Naive B cell (primary cell): Measurements from ENCODE around the gene NR2C1. TPM values are rescaled to one million over a fixed set of nuclear protein-coding genes. Genes with fewer than 3 reads are reported as not detected.
"Not testable (repeated sequence)": the region's sequence is repeated elsewhere in the genome, so short reads cannot be mapped to it uniquely, and the experiment has no call there.

Experiments used
- ATAC-seq, 2 donors: fragments of 150-1000 bp; cut with Tn5 transposase; 2 replicates each; pipeline ENCODE4 v1.10.0; 2021; ENCODE audit warnings: low read depth in 2 of 2, mild to moderate bottlenecking in 2 of 2, moderate library complexity in 2 of 2
- DNase-seq: peaks from one replicate; pipeline ENCODE4 v3.0.0; 2022
- H3K27ac Mint-ChIP-seq, 6 donors: one replicate each; pipeline ENCODE4 v1.8.0; 2020 to 2022; ENCODE audit warnings: mild to moderate bottlenecking in 6 of 6, mixed read lengths in 6 of 6, moderate library complexity in 5 of 6, inconsistent platforms in 2 of 6
- H3K27me3 Mint-ChIP-seq, 3 donors: one replicate each; pipeline ENCODE4 v1.8.0; 2021 to 2022; ENCODE audit warnings: mixed read lengths in 3 of 3, mild to moderate bottlenecking in 1 of 3
- H3K36me3 Mint-ChIP-seq, 2 donors: one replicate each; pipeline ENCODE4 v1.8.0; 2020 to 2022; ENCODE audit warnings: mixed read lengths in 2 of 2, inconsistent platforms in 1 of 2, mild to moderate bottlenecking in 1 of 2
- H3K4me1 Mint-ChIP-seq, 3 donors: one replicate each; pipeline ENCODE4 v1.8.0; 2020 to 2022; ENCODE audit warnings: mixed read lengths in 3 of 3, inconsistent platforms in 1 of 3, mild to moderate bottlenecking in 1 of 3, moderate library complexity in 1 of 3
- H3K4me3 Mint-ChIP-seq, 8 donors: one replicate each; pipeline ENCODE4 v1.8.0; 2020 to 2022; ENCODE audit warnings: mild to moderate bottlenecking in 8 of 8, mixed read lengths in 8 of 8, moderate library complexity in 8 of 8, inconsistent platforms in 2 of 8
- H3K9me3 Mint-ChIP-seq, 7 donors: one replicate each; pipeline ENCODE4 v1.8.0; 2020 to 2022; ENCODE audit warnings: mixed read lengths in 7 of 7, mild to moderate bottlenecking in 5 of 7, inconsistent platforms in 2 of 7, moderate library complexity in 1 of 7
- polyA plus RNA-seq, 6 donors: library from polyadenylated mRNA; unstranded; fragments of 300-500 nt; fragmentation: Illumina TruSeq; gene quantifications; one replicate each; pipeline ENCODE4 v1.2.3, GENCODE V29; 2021; ENCODE audit warnings: low read depth in 6 of 6

NR2C1 gene
- polyA plus RNA-seq, result 10 to 100 TPM in 5 of 6 donors, 1 to 10 TPM in 1; 8.1 to 17.1 (median 11.5) TPM

DNA sequence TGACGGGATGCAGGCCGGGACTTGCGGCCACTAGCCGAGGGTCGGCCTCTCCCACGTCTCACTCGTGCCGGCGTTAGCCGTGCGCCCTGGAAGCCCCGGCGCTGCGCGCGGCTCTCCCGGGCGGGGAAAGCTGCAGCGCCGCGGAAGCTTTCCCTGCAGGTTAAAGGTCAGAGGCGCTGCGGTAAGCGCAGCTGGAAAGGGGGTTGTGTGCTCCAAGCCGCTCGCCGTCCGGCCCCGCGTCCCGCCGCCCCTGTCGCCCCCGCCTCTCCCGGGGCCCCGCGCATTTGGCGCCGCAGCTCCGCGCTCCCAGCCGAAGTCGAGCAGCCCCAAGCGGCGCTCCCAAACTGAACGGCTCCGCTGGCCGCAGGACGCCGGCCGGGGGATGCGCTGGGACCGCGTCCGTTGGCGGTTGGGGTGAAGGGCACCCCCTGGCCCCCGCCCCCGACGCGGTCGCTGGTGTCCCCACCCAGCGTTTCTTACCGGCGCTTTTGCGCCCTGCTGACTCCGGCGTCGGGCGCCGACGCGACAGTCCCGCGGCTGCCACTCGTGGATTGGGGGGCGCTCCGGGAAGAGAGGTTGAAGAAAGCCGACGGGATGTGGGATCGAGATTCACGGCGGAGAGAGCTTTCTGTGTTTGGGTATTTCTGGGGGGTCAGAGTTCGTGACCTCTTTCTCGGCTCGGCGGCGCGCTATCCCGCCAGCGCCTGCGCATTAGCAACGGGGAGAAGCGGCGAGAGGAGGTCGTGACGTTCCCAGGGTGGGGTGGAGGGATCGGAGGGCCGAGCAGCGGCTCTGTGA lies at the start of gene NR2C1:
Gene NR2C1, minus strand, starts transcription at position 719 of the 798 bp plus-strand sequence. CDS start 6,234 bp downstream, outside the sequence.
- H3K36me3 Mint-ChIP-seq, result no peaks in the 10 kb centered on the region
- ATAC-seq, result peak; percentile 95 to 96
- no peaks in the 10 kb centered on the region for H3K27me3 Mint-ChIP-seq
- DNase-seq, result peak; percentile 91
- peak within 1 kb of the TSS; percentile 93 to 99 (median 96) for H3K4me3 Mint-ChIP-seq
- peak within 1 kb of the TSS; percentile 87 to 98 (median 96) for H3K27ac Mint-ChIP-seq
- no peaks in the 10 kb centered on the region for H3K9me3 Mint-ChIP-seq
- peaks cover 5 to 28% (median 13%) of the 10 kb centered on the region in 3 donors for H3K4me1 Mint-ChIP-seq

DNA sequence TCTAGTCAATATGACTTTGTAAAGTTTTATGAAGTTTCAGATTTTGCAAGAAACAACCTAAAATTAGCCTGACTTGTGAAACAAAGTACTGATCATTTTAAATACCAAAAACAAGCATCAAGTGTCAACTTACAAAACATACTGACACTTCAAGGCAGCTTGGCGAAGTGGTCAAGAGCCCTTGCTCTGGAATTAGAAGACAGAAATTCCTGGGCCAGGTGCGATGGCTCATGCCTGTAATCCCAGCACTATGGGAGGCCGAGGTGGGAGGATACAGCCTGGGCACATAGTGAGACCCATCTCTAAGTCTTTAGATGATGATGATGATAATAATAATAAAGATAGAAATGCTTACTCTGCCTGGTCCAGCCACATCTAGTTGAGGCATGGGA lies 45.4 kb upstream of the NR2C1 start:
- H3K4me3 Mint-ChIP-seq, result no peak overlapping the region
- no peaks in the 10 kb centered on the region for H3K36me3 Mint-ChIP-seq
- DNase-seq, result no peak
- H3K4me1 Mint-ChIP-seq, result no peaks in the 10 kb centered on the region
- H3K9me3 Mint-ChIP-seq, result no peaks in the 10 kb centered on the region
- H3K27me3 Mint-ChIP-seq, result no peaks in the 10 kb centered on the region
- H3K27ac Mint-ChIP-seq, result no peak overlapping the region
- no peak for ATAC-seq

DNA sequence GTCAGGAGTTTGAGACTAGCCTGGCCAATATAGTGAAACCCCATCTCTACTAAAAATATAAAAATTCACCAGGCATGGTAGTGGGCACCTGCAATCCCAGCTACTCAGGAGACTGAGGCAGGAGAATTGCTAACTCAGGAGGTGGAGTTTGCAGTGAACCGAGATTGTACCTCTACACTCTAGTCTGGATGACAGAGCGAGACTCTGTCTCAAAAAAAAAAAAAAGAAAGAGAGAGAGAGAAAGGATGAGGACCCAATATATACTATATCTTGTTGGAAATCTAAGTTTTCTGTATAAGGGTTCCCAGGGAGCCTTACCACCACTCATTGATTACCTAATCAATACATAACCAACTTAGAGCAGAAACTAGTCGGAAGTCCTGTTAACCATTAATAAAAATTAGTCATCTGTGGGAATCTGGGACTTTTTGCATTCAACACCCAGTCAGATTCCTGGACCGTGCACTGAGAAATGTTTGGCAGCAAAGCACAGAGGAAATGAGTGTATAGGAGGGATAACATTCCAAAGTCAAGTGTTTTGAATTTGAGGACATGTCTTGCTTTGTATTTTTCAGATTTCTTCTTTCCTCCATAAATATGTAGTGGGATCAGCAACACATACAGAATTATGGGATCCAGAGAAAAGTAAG lies 44.8 kb upstream of the NR2C1 start:
- DNase-seq (no peak), ATAC-seq (no peak)
- Mint-ChIP-seq H3K27me3 (no peaks in the 10 kb centered on the region), H3K4me1 (no peaks in the 10 kb centered on the region), H3K4me3 (no peak overlapping the region), H3K36me3 (no peaks in the 10 kb centered on the region), H3K9me3 (no peaks in the 10 kb centered on the region), H3K27ac (no peak overlapping the region)

DNA sequence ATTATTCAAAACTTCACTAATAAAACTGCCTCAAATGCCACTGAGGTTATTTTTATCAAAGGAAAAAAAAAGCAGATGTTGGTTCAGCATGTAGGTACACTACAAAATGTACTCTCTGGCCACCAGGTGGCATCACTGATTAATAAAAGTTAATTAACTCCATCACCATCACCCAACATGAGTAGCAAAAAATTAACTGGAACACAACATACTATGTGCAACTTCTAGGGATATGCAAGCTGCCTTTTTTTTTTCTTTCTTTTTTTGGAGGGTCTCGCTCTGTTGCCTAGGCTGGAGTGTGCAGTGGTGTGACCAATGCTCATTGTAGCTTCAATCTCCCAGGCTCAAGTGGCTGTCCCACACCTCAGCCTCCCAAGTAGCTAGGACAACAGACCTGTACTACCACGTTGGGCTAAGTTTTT lies 43.8 kb upstream of the NR2C1 start:
- Mint-ChIP-seq H3K36me3 (no peaks in the 10 kb centered on the region), H3K27me3 (no peaks in the 10 kb centered on the region), H3K27ac (no peak overlapping the region), H3K9me3 (no peaks in the 10 kb centered on the region), H3K4me1 (no peaks in the 10 kb centered on the region), H3K4me3 (no peak overlapping the region)
- ATAC-seq, result peak; percentile 80 to 88
- peak; percentile 66 for DNase-seq

DNA sequence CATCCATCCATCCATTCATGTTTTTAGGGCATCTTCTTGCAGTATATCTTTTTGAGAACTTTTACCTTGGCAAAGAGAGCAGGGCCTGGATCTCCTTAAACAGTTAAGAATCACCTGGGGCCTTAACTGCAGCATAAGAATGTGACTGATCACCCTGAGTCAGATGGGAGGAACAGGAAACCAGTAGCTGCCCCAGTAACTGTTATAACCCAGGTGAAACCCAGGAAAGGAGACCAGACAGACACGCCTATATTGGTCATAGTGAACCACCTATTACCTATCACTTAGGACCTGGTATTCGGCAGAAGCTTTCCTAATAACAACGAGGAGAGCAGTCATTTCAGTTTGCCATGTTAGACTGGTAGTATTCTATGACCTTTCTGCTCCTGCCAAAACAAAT lies 43.4 kb upstream of the NR2C1 start:
- H3K36me3 Mint-ChIP-seq, result no peaks in the 10 kb centered on the region
- ATAC-seq (peak in 1 of 2 donors; percentile 23), DNase-seq (no peak)
- H3K27me3 Mint-ChIP-seq, result no peaks in the 10 kb centered on the region
- no peaks in the 10 kb centered on the region for H3K9me3 Mint-ChIP-seq
- H3K27ac Mint-ChIP-seq, result no peak overlapping the region
- no peaks in the 10 kb centered on the region for H3K4me1 Mint-ChIP-seq
- no peak overlapping the region for H3K4me3 Mint-ChIP-seq

DNA sequence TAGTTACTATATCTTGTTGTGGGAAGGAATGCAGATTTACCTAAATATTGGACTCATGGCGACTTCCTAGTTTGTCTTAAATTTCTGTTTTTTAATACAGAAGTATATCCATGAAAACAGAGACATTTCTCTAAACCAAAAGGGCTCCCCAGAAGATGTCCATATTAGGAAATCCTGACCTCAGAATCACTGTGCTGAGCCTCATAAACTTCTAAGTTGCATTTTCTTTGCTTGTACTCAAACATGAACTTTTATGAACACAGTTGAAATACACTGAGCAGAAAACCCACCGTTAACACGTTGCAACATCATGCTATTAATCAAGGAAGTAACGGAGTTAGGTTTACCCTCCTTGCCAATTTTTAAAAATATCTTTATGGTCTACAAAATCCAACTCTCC lies 42.9 kb upstream of the NR2C1 start:
- ATAC-seq (no peak), DNase-seq (no peak)
- no peak overlapping the region for H3K27ac Mint-ChIP-seq
- H3K27me3 Mint-ChIP-seq, result no peaks in the 10 kb centered on the region
- no peak overlapping the region for H3K4me3 Mint-ChIP-seq
- no peaks in the 10 kb centered on the region for H3K9me3 Mint-ChIP-seq
- no peaks in the 10 kb centered on the region for H3K4me1 Mint-ChIP-seq
- H3K36me3 Mint-ChIP-seq, result no peaks in the 10 kb centered on the region

DNA sequence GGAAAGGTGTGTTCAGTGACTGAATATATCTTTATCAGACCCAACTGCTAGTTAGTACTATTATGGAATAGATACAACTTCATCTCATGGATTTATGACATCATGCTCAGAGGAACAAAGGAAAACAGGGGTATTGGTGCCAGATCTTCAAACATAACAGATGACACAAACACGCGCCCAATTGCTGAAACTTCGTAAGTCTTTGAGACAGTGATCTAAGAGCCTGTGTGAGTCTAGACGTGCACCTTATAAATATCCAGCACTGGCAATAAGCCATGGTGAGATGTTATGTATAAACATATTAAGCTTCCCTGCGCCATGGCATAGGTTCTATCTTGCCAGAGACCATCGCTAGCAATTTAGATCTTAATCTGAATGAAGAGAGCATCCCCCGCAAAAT lies 42.2 kb upstream of the NR2C1 start:
- no peak for DNase-seq

DNA sequence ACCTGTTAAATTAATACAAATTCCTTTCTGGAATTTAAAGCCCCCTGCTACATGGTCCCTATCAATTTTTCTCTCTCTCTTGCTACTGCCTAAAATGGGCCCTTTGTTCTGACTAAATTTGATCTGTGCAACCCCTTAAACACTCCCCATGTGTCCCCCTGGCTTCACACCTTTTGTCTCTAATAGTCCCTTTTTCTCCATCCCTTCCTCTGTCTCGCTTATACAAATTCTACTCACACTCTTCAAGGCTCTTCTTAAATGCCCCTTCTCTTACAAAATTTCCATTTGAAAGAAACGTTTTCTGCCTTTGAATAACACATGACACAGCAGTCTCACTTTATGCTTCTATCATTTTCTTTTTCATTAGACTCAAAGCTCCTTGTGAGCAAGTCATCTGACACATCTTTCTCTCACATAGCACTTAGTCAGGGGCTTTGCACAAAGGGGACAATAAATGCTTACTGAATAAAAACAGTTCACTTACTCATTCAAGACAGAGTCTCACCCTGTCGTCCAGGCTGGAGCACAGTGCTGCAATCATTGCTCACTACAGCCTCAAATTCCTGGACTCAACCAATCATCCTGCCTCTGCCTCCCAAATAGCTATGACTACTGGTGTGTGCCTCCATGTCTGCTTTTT lies 41.5 kb upstream of the NR2C1 start:
- Mint-ChIP-seq H3K4me3 (no peak overlapping the region), H3K4me1 (no peaks in the 10 kb centered on the region), H3K9me3 (no peaks in the 10 kb centered on the region), H3K36me3 (no peaks in the 10 kb centered on the region), H3K27me3 (no peaks in the 10 kb centered on the region), H3K27ac (peak overlapping the region in 2 of 6 donors; percentile 31 to 61)
- ATAC-seq (no peak), DNase-seq (no peak)

More for the DNA sequence above, 42.2 kb upstream of the NR2C1 start:
- Mint-ChIP-seq H3K36me3 (no peaks in the 10 kb centered on the region), H3K4me3 (no peak overlapping the region), H3K27ac (no peak overlapping the region), H3K4me1 (no peaks in the 10 kb centered on the region), H3K27me3 (no peaks in the 10 kb centered on the region), H3K9me3 (no peaks in the 10 kb centered on the region)
- ATAC-seq, result no peak

DNA sequence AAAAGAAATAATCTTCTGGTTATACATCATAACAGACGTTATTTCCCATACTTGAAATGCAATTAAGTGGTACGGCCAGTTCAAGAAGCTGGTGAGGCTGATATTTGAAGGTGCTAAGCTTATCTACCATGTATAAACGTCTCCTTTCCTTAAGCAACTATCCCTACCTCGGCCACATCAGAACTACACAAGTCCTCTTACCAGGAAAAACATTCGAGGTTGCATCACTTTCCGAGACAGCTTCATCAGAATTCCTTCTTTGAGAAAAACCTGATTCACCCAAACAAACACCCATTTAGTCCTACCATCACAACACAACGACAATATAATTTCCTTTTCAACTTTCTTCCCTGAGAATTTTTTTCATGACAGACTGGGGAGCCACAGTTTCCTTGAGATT lies 33.9 kb upstream of the NR2C1 start:
- ATAC-seq (no peak), DNase-seq (no peak)
- Mint-ChIP-seq H3K36me3 (no peaks in the 10 kb centered on the region), H3K27me3 (no peaks in the 10 kb centered on the region), H3K4me1 (peaks cover 0 to 6% (median 0%) of the 10 kb centered on the region in 3 donors), H3K27ac (no peak overlapping the region), H3K4me3 (no peak overlapping the region), H3K9me3 (no peaks in the 10 kb centered on the region)

DNA sequence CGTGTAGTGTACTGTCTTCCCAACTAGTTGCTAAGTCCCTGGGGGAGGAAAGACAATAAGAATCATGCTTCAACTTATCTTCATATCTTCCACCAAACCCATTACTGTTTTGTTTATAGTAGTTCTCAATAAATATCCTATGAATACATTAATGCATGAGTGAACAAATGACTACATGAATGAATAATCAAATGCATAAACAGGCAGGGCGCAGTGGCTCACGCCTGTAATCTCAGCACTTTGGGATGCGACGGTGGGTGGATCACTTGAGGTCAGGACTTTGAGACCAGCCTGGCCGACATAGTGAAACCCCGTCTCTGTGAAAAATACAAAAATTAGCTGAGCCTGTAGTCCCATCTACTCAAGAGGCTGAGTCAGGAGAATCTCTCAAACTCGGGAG lies 32.1 kb upstream of the NR2C1 start:
- DNase-seq (no peak), ATAC-seq (no peak)
- no peak overlapping the region for H3K4me3 Mint-ChIP-seq
- H3K4me1 Mint-ChIP-seq, result peaks cover 0 to 6% (median 0%) of the 10 kb centered on the region in 3 donors
- H3K27me3 Mint-ChIP-seq, result no peaks in the 10 kb centered on the region
- H3K9me3 Mint-ChIP-seq, result no peaks in the 10 kb centered on the region
- no peak overlapping the region for H3K27ac Mint-ChIP-seq
- H3K36me3 Mint-ChIP-seq, result no peaks in the 10 kb centered on the region

DNA sequence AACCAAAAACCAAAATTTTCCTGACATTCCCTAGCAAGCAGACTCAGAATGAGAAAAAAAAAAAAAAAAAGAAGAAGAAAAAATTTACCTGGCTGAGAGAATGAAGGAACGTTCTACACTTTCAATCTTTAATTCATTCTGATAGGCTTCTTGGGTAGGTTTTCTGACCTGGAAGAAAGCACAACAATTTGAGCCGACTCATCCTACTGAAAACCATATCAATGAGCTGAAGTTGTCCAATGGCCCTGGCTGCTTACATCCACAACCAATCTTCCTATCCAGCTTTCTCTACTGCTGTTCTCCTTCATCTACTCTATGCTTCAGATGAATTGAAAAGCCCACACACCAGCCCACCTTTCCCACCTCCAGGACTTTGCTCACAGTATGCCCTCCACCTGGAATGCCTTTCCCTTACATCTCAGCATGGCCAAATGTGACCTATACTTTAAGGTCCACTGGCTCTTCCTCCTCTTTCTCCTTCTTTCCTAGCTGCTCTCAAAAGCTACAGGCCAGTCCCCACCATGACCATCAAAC lies 31.6 kb upstream of the NR2C1 start:
- H3K9me3 Mint-ChIP-seq, result no peaks in the 10 kb centered on the region
- H3K36me3 Mint-ChIP-seq, result no peaks in the 10 kb centered on the region
- no peaks in the 10 kb centered on the region for H3K27me3 Mint-ChIP-seq
- H3K27ac Mint-ChIP-seq, result peak overlapping the region in 1 of 6 donors; percentile 63
- no peak for DNase-seq
- peaks cover 0 to 6% (median 0%) of the 10 kb centered on the region in 3 donors for H3K4me1 Mint-ChIP-seq
- no peak for ATAC-seq
- H3K4me3 Mint-ChIP-seq, result no peak overlapping the region

DNA sequence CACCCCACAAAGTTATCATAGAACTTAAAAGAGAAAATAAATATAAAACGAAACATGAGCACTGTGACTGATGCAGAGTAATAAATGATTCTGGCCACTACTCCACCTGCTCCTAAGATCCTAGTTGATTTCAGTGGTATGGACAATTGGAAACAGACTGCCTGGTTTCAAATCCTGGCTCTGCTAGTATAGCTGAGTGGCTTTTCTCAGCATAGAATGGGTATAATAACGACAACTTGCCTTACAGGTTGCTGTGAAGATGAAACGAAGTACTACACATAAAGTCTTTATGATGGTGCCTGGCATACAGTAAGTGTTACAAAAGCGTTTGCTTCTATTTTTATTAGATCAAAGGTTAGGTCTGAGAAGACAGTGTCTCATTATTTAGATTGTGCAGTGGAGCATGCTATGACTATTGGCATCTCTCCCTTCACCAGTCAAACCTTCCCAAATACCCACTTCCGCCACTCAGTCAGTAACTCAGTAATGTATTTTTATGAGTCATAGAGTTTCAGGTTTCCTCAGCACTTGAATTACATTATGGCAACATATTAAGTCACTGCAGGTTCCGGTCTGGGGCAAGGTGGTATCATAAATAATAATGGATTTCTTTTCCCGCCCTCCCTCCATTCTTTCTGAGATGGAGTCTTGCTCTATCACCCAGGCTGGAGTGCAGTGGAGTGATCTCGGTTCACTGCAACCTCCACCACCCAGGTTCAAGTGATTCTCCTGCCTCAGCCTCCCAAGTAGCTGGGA lies 29.7 kb upstream of the NR2C1 start:
- H3K4me1 Mint-ChIP-seq, result peaks cover 0 to 6% (median 0%) of the 10 kb centered on the region in 3 donors
- no peak for DNase-seq
- no peaks in the 10 kb centered on the region for H3K36me3 Mint-ChIP-seq
- peak in 1 of 2 donors; percentile 20 for ATAC-seq
- no peak overlapping the region for H3K27ac Mint-ChIP-seq
- no peak overlapping the region for H3K4me3 Mint-ChIP-seq
- H3K27me3 Mint-ChIP-seq, result no peaks in the 10 kb centered on the region
- no peaks in the 10 kb centered on the region for H3K9me3 Mint-ChIP-seq

DNA sequence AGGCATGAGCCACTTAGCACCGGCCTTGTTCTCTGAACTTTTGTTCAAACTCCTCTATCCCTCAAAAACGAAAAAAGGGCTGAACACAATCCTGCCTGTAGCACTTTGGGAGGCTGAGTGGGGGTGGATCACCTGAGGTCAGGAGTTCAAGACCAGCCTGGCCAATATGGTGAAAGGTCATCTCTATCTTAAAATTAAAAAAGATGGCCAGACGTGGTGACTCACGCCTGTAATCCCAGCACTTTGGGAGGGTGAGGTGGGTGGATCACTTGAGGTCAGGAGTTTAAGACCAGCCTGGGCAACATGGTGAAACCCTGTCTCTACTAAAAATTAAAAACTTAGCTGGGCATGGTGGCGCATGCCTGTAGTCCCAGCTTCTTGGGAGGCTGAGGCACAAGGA lies 28.5 kb upstream of the NR2C1 start:
- ATAC-seq, H3K4me3 Mint-ChIP-seq, H3K9me3 Mint-ChIP-seq, DNase-seq, H3K36me3 Mint-ChIP-seq, H3K27me3 Mint-ChIP-seq, H3K4me1 Mint-ChIP-seq: not testable (repeated sequence)
- H3K27ac Mint-ChIP-seq, result peak overlapping the region in 1 of 6 donors; percentile 33
